Small intestine (tissue), 7 donors: ENCODE measurements around the gene GHDC. TPM values are rescaled to one million over a fixed set of nuclear protein-coding genes. Genes with fewer than 3 reads are reported as not detected.
"Not testable (repeated sequence)": the region's sequence is repeated elsewhere in the genome, so short reads cannot be mapped to it uniquely, and the experiment has no call there.

Experiments used
- DNase-seq, 2 donors: peaks; one replicate each; pipeline versions ENCODE4 v3.0.0 to v3.0.0-alpha.2; 2013
- FAIRE-seq: peaks from 2 replicates; lab custom pipeline; 2012; peaks lifted over from hg19 to GRCh38; lab: Jason Lieb, UNC
- H3K27ac ChIP-seq, 3 donors: one replicate each; pipeline ENCODE4 v1.5.1; 2013; ENCODE audit warnings: low read length in 2 of 3, mild to moderate bottlenecking in 2 of 3, control low read depth in 1 of 3, inconsistent platforms in 1 of 3, low read depth in 1 of 3, moderate library complexity in 1 of 3
- H3K27me3 ChIP-seq, 3 donors: one replicate each; pipeline ENCODE4 v1.6.1; 2013; ENCODE audit warnings: low read length in 3 of 3, inconsistent platforms in 1 of 3; ENCODE audit not compliant: control insufficient read depth in 3 of 3, insufficient read depth in 3 of 3
- H3K36me3 ChIP-seq, 3 donors: one replicate each; pipeline ENCODE4 v1.6.1; 2013; ENCODE audit warnings: low read length in 3 of 3, inconsistent platforms in 1 of 3, low read depth in 1 of 3, mild to moderate bottlenecking in 1 of 3, moderate library complexity in 1 of 3; ENCODE audit not compliant: control insufficient read depth in 3 of 3, insufficient read depth in 2 of 3
- H3K4me1 ChIP-seq, 3 donors: one replicate each; pipeline ENCODE4 v1.6.1; 2013; ENCODE audit warnings: low read length in 2 of 3, inconsistent platforms in 1 of 3, low read depth in 1 of 3, mild to moderate bottlenecking in 1 of 3, moderate library complexity in 1 of 3; ENCODE audit not compliant: control insufficient read depth in 3 of 3, insufficient read depth in 2 of 3
- H3K4me3 ChIP-seq, 3 donors: one replicate each; pipeline ENCODE4 v1.5.1; 2013; ENCODE audit warnings: low read length in 3 of 3, control low read depth in 1 of 3, inconsistent platforms in 1 of 3, low read depth in 1 of 3, mild to moderate bottlenecking in 1 of 3, moderate library complexity in 1 of 3
- H3K9me3 ChIP-seq, 2 donors: one replicate each; pipeline ENCODE4 v1.6.1; 2013; ENCODE audit warnings: low read depth in 1 of 2, low read length in 1 of 2; ENCODE audit not compliant: control insufficient read depth in 2 of 2, insufficient read depth in 1 of 2
- WGBS, 3 donors: extraction: QIAGEN DNeasy Blood & Tissue Kit; methylation state at CpG; one replicate each; pipeline ENCODE4 v1.1.7; 2013; 5-methylcytosine and 5-hydroxymethylcytosine counted together
- polyA plus RNA-seq, 4 donors: library from polyadenylated mRNA; stranded (reverse) in 3 of 4; unstranded in 1 of 4; fragments of 200-250 nt in 3 of 4; fragments of 120-200 nt in 1 of 4; gene quantifications; one replicate each; pipeline versions ENCODE4 v1.2.1 to v1.2.3, GENCODE V29; 2013
- donor health status: healthy with polysubstance abuse.
- donor health status: control.
- donor health status: control.
- donor health status: Bipolar disorder and iron deficiency.
- donor health status: healthy.

GHDC gene
- polyA plus RNA-seq, 4 donors, result 10.5 to 35.1 (median 20.3) TPM

- WGBS, 3 donors, result 82 to 91% (median 91%) methylated on average over 4 of the region's 4 CpGs
- H3K36me3 ChIP-seq, result peaks cover 9 to 75% (median 17%) of the 10 kb centered on the region in 3 donors
- not testable (repeated sequence) for FAIRE-seq, H3K9me3 ChIP-seq, H3K4me3 ChIP-seq, H3K27me3 ChIP-seq, H3K4me1 ChIP-seq, DNase-seq, H3K27ac ChIP-seq
These were observed 51.2 kb downstream of the GHDC start for GRCh38 chr17:42143138-42143537.

- H3K4me1 ChIP-seq, result peaks cover 0 to 6% (median 2%) of the 10 kb centered on the region in 3 donors
- WGBS, 3 donors, result 84 to 91% (median 86%) methylated on average over 7 of the region's 7 CpGs
- no peaks in the 10 kb centered on the region for H3K9me3 ChIP-seq
- H3K4me3 ChIP-seq, result no peak overlapping the region
- no peak for DNase-seq
- peaks cover 9 to 73% (median 17%) of the 10 kb centered on the region in 3 donors for H3K36me3 ChIP-seq
- no peaks in the 10 kb centered on the region for H3K27me3 ChIP-seq
- no peak overlapping the region for H3K27ac ChIP-seq
- no peak for FAIRE-seq
These were observed 51.9 kb downstream of the GHDC start for GRCh38 chr17:42142371-42142896.

DNA sequence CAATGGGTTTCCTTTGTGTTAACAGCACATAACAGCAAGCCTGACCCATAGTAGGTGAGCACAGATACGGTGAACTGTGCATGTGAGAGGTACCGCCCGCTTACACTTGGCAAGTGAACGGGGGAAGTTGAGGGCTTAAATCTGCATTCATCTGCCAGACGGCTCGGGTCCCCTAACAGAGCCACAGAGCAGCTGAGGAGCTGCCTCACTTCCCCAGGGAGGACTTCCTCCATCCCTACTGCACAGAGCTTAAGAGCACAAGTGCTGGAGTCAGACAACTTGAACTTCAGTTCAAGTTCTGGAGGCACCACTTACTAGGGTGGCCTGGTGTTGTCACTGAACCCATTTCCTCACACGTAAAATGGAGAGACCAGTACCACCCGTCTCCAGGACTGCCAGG, 52.9 kb downstream of the GHDC start:
- H3K9me3 ChIP-seq, result no peaks in the 10 kb centered on the region
- DNase-seq, result no peak
- no peaks in the 10 kb centered on the region for H3K27me3 ChIP-seq
- peaks cover 9 to 74% (median 16%) of the 10 kb centered on the region in 3 donors for H3K36me3 ChIP-seq
- WGBS, 3 donors, result 70 to 89% (median 89%) methylated on average over 8 of the region's 8 CpGs
- peaks cover 0 to 13% (median 2%) of the 10 kb centered on the region in 3 donors for H3K4me1 ChIP-seq
- H3K27ac ChIP-seq, result no peak overlapping the region
- no peak for FAIRE-seq
- H3K4me3 ChIP-seq, result no peak overlapping the region

DNA sequence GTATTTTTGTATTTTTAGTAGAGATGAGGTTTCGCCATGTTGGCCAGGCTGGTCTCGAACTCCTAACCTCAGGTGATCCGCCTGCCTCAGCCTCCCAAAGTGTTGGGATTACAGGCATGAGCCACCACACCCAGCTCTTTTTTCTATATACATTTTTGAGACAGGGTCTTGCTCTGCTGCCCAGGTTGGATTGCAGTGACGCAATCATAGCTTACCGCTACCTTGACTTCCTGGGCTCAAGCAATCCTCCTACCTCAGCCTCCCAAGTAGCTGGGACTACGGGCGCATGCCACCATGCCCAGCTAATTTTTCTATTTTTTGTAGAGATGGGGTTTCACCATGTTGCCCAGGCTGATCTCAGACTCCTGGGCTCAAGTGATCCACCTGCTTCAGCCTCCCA, 53.6 kb downstream of the GHDC start:
- H3K9me3 ChIP-seq, H3K4me3 ChIP-seq, DNase-seq, H3K27ac ChIP-seq, FAIRE-seq, H3K27me3 ChIP-seq: not testable (repeated sequence)
- peaks cover 0 to 19% (median 2%) of the 10 kb centered on the region in 3 donors for H3K4me1 ChIP-seq
- H3K36me3 ChIP-seq, result peaks cover 9 to 71% (median 15%) of the 10 kb centered on the region in 3 donors
- WGBS, 3 donors, result 97 to 99% (median 98%) methylated on average over 7 of the region's 7 CpGs

Other genes starting within 250 kb of the GHDC start
- gene CNP, start 227.7 kb downstream of the GHDC start, polyA plus RNA-seq, result 10 to 100 TPM; 13.2 to 38.9 (median 28.4) TPM
- 10 to 100 TPM; 70.0 to 91.2 (median 74.7) TPM for gene DNAJC7, start 177.1 kb downstream of the GHDC start, polyA plus RNA-seq
- 10 to 100 TPM; 21.1 to 38.8 (median 26.1) TPM for gene NKIRAS2, start 174.4 kb downstream of the GHDC start, polyA plus RNA-seq
- gene C17orf113, start 143.9 kb downstream of the GHDC start, polyA plus RNA-seq, result 1 to 10 TPM in 1 of 4 donors, under 1 TPM in 3; 0.22 to 3.4 (median 0.52) TPM
- gene ZNF385C, start 96.0 kb downstream of the GHDC start, polyA plus RNA-seq, result 1 to 10 TPM in 1 of 4 donors, under 1 TPM in 1, not detected in 2; 0.31 to 2.3 TPM
- 10 to 100 TPM; 11.4 to 33.8 (median 13.7) TPM for gene DHX58, start 81.8 kb downstream of the GHDC start, polyA plus RNA-seq
- gene KAT2A, start 73.1 kb downstream of the GHDC start, polyA plus RNA-seq, result 10 to 100 TPM in 3 of 4 donors, 1 to 10 TPM in 1; 8.6 to 40.1 (median 26.2) TPM
- gene HSPB9, start 71.7 kb downstream of the GHDC start, polyA plus RNA-seq, result under 1 TPM in 2 of 4 donors, not detected in 2; 0.04 to 0.37 TPM
- gene RAB5C, start 39.5 kb downstream of the GHDC start, polyA plus RNA-seq, result 100 to 1,000 TPM; 177 to 211 (median 199) TPM
- under 1 TPM in 2 of 4 donors, not detected in 2; 0.18 to 0.22 TPM for gene KCNH4, start 13.4 kb downstream of the GHDC start, polyA plus RNA-seq
- not detected for gene HCRT, start 9.0 kb downstream of the GHDC start, polyA plus RNA-seq
- 10 to 100 TPM; 13.4 to 53.6 (median 20.1) TPM for gene STAT5B, start 81.9 kb upstream of the GHDC start, polyA plus RNA-seq
- 10 to 100 TPM in 3 of 4 donors, 1 to 10 TPM in 1; 2.7 to 18.3 (median 12.1) TPM for gene STAT5A, start 94.0 kb upstream of the GHDC start, polyA plus RNA-seq
- 100 to 1,000 TPM in 1 of 4 donors, 10 to 100 TPM in 3; 49.0 to 132 (median 66.1) TPM for gene STAT3, start 193.9 kb upstream of the GHDC start, polyA plus RNA-seq
- 10 to 100 TPM in 3 of 4 donors, 1 to 10 TPM in 1; 2.7 to 81.0 (median 16.3) TPM for gene CAVIN1, start 228.8 kb upstream of the GHDC start, polyA plus RNA-seq